ENCODE measurements around the gene ICAM4. TPM values are rescaled to one million over a fixed set of nuclear protein-coding genes. Genes with fewer than 3 reads are reported as not detected.
A peak's percentile ranks its signal among the peaks of the same experiment; 100 is the strongest.

The ICAM4 gene
- total and polyA plus RNA-seq, 9 of the 15 experiments (the other 6 are each of a cell fraction or from before 2014, with no cell fraction given) = 14.1 to 86.1 (median 29.6) TPM

GRCh38 chr19:10270180-10270615, 16.6 kb upstream of the ICAM4 start (continued):
- TF ChIP-seq ATF6 (CRISPR knock-in tag; IDR thresholded peaks at IDR 0.05) = no peak
- no peak for TF ChIP-seq EWSR1 (IDR thresholded peaks at IDR 0.05; ENCODE audit: borderline replicate concordance, low read depth, partially characterized antibody)
- TF ChIP-seq RCOR1 (IDR thresholded peaks at IDR 0.05; ENCODE audit: borderline replicate concordance in 1 of 2, low read depth in 2 of 2, low read length in 2 of 2) = no peak
- no peak for TF ChIP-seq SMAD4 (CRISPR knock-in tag; conservative IDR thresholded peaks at IDR 0.05)
- TF ChIP-seq TEAD4 (IDR thresholded peaks at IDR 0.05; ENCODE audit: low read length) = no peak
- no peak for TF ChIP-seq TEAD4 (CRISPR knock-in tag; IDR thresholded peaks at IDR 0.05; ENCODE audit: borderline replicate concordance)
- TF ChIP-seq SRSF1 (IDR thresholded peaks at IDR 0.05; ENCODE audit: low read depth, low read length) = no peak
- no peak for TF ChIP-seq ZNF282 (CRISPR knock-in tag; IDR thresholded peaks at IDR 0.05)
- no peak for TF ChIP-seq NUFIP1 (IDR thresholded peaks at IDR 0.05; ENCODE audit: partially characterized antibody)
- no peak for TF ChIP-seq RFX1 (IDR thresholded peaks at IDR 0.05)
- TF ChIP-seq MCM5 (IDR thresholded peaks at IDR 0.05; ENCODE audit: low read depth) = no peak
- no peak for TF ChIP-seq HOXB6 (CRISPR knock-in tag; IDR thresholded peaks at IDR 0.05; ENCODE audit: borderline replicate concordance)
- no peak for TF ChIP-seq ZNF512 (tag; IDR thresholded peaks at IDR 0.05)
- TF ChIP-seq ZNF57 (CRISPR knock-in tag; IDR thresholded peaks at IDR 0.05) = no peak
- TF ChIP-seq SMARCE1 (IDR thresholded peaks at IDR 0.05) = peak; percentile 27; the same call in 1 of the 2 replicates
- TF ChIP-seq ZNF592 (IDR thresholded peaks at IDR 0.05) = no peak
- TF ChIP-seq ZNF165 (CRISPR knock-in tag; IDR thresholded peaks at IDR 0.05; ENCODE audit: borderline replicate concordance) = no peak
- TF ChIP-seq ZFX (CRISPR knock-in tag; IDR thresholded peaks at IDR 0.05) = peak; percentile 59; the same call in 1 of the 2 replicates
- no peak for TF ChIP-seq XRCC3 (IDR thresholded peaks at IDR 0.05)
- no peak for TF ChIP-seq SAP30 (IDR thresholded peaks at IDR 0.05; ENCODE audit: borderline replicate concordance, insufficient read depth, low read depth, low read length, poor library complexity, severe bottlenecking)
- peak; percentile 84 for TF ChIP-seq SPI1 (IDR thresholded peaks at IDR 0.05; ENCODE audit: borderline replicate concordance, low read depth, low read length)
- TF ChIP-seq TRIM24 (IDR thresholded peaks at IDR 0.05) = no peak
- TF ChIP-seq RFX5 (IDR thresholded peaks at IDR 0.05; ENCODE audit: low read depth, low read length) = no peak
